Epithelial cell of esophagus (primary cell): ENCODE results near the gene TAF1B.

Experiments used
- DNase-seq: peaks from one replicate; pipeline ENCODE4 v3.0.0; 2010; ENCODE audit warnings: low read depth
- H3K4me3 ChIP-seq: 2 replicates; pipeline ENCODE4 v1.5.1; 2011; ENCODE audit warnings: mild to moderate bottlenecking, low read length, control low read depth
- TF ChIP-seq, protein P1 (sequence below): IDR thresholded peaks from 2 replicates; pipeline ENCODE4 v1.5.1; 2011; ENCODE audit warnings: low read depth, mild to moderate bottlenecking, low read length, control low read depth, inconsistent platforms; ENCODE audit not compliant: insufficient read depth; ENCODE audit errors: missing control alignments

The TAF1B gene

DNA sequence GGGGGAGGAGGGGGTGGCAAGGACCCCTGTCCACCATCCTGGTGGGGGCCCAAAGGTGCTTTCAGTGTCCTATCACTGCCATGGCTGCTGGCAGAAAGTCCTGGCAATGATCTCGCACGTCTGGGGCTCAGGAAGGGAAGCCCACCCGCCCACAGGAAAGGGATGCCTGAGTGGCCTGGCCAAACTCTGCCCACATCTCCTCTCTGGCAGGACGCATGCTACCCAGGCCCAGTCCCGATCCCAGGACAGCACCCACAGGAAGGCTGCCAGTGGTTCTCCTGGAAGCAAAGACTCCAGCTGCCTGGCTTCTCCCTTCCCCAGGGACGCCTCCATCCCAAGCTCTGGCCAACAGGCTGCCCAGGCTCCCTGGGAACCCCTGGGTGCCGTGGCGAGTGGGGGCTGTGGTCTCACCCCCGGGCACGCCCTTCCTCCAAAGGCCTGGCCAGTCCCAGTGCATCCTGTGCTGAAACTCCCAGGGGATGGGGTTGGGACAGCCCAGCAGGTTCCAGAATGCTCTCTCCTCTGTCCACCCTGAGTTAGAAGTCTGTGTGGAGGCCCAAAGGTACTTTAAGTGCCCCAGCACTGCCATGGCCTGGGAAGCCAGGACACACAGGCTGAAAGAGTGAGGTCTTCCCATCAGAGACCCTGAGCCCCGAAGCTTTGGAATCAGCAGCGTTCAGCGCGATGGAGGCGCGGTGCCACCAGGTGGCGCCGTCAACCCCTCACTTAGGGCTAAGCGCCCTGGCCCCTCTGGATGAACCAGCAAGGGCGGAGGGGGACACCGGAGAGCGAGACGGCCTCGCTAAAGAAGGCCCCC, 29.8 kb upstream of the TAF1B start:
- no peak overlapping the region for H3K4me3 ChIP-seq
- peak; percentile 60 for DNase-seq
- TF ChIP-seq, protein P1, sequence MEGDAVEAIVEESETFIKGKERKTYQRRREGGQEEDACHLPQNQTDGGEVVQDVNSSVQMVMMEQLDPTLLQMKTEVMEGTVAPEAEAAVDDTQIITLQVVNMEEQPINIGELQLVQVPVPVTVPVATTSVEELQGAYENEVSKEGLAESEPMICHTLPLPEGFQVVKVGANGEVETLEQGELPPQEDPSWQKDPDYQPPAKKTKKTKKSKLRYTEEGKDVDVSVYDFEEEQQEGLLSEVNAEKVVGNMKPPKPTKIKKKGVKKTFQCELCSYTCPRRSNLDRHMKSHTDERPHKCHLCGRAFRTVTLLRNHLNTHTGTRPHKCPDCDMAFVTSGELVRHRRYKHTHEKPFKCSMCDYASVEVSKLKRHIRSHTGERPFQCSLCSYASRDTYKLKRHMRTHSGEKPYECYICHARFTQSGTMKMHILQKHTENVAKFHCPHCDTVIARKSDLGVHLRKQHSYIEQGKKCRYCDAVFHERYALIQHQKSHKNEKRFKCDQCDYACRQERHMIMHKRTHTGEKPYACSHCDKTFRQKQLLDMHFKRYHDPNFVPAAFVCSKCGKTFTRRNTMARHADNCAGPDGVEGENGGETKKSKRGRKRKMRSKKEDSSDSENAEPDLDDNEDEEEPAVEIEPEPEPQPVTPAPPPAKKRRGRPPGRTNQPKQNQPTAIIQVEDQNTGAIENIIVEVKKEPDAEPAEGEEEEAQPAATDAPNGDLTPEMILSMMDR, result peak; percentile 92

GRCh38 chr2:9814129-9814868, 29.0 kb upstream of the TAF1B start:
- no peak overlapping the region for H3K4me3 ChIP-seq
- no peak for DNase-seq
- TF ChIP-seq, protein P1, result no peak

DNA sequence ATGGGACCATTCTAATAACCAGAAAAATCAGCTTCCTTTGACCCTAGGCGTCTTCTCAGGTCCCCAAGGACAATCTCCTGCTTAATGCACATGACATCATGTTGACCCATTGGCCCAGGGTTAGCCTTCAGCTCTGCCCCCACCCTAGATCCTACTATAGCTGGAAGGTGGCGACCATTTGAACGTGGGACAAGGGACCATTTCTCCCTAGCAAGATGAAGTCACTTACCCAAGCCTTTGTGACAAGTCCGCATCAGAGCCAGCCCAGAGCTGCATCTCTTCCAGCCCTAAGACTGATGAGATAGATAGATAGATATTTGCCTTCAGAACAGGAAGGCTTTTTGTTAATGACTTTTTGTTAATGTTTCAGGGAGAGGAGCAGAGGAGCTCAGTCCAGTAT, 28.2 kb upstream of the TAF1B start:
- H3K4me3 ChIP-seq, result no peak overlapping the region
- no peak for DNase-seq
- TF ChIP-seq, protein P1, result no peak

DNA sequence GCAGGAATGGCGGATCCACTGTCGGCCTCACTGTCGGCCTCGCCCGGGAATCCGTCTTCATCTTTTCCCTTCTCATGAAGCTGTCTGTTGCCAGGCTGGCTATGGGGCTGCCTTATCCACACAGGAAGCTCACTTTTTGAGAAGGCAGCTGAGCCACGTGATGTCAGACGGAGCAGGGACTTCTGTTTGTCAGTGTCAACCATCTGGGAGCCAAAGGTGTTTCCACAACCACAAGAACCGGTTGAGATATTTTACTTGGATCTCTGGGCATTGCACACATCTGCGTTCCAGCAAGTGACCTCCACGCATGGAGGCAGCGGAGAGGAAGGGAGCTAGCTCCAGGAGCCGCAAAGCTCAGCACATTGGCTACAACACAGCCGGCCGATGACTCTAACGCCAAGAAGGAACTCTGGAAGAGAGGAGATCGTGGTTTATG, 27.4 kb upstream of the TAF1B start:
- TF ChIP-seq, protein P1, result no peak
- no peak for DNase-seq
- no peak overlapping the region for H3K4me3 ChIP-seq

GRCh38 chr2:9818097-9818496, 25.2 kb upstream of the TAF1B start:
- DNase-seq, result peak; percentile 89
- H3K4me3 ChIP-seq, result no peak overlapping the region
- TF ChIP-seq, protein P1, result no peak

- no peak for DNase-seq
- TF ChIP-seq, protein P1, result no peak
Measured at GRCh38 chr2:9819551-9819950, 23.7 kb upstream of the TAF1B start.

More at GRCh38 chr2:9819551-9819950, 23.7 kb upstream of the TAF1B start:
- H3K4me3 ChIP-seq, result no peak overlapping the region
